ENCODE data around the gene PTPA. TPM values are rescaled to one million over a fixed set of nuclear protein-coding genes. Genes with fewer than 3 reads are reported as not detected.

The PTPA gene
- total RNA-seq, 1 experiment from 2014 or later: 182 TPM

- Histone ChIP-seq H3K4me1 (replicated peaks; ENCODE audit: insufficient read depth) (peaks cover 33% of the 10 kb centered on the region), H3K4me3 (no peak overlapping the region), H3F3A (ENCODE audit: insufficient read depth, low read depth) (peaks cover 29% of the 10 kb centered on the region), H3K9me2 (ENCODE audit: insufficient read depth) (no peaks in the 10 kb centered on the region), H2AFZ (no peak overlapping the region), H3K4me2 (no peak overlapping the region), H4K20me1 (ENCODE audit: insufficient read depth) (no peaks in the 10 kb centered on the region), H3K79me2 (ENCODE audit: low read depth) (0 out of 2 replicates have a peak, but pooled peaks cover 5% of the 10 kb centered on the region), H3K9me3 (ENCODE audit: insufficient read depth, low read depth) (no peaks in the 10 kb centered on the region), H3K27ac (no peak overlapping the region), H3K36me3 (ENCODE audit: low read depth) (no peaks in the 10 kb centered on the region), H3K27me3 (ENCODE audit: insufficient read depth, low read depth) (no peaks in the 10 kb centered on the region)
- no peak for TF ChIP-seq CTCF (conservative IDR thresholded peaks at IDR 0.05)
- TF ChIP-seq EZH2 (IDR thresholded peaks at IDR 0.05; ENCODE audit: low read depth): no peak
- CTCF ChIA-PET: interaction anchor here (1.0 kb wide), 1 partner anchor 21 kb away, joined by 3 read pairs; no protein-coding TSS in a partner anchor
- BruUV-seq (replicated peaks): no TSS peak
- intact Hi-C loops (cut with micrococcal nuclease; ENCODE audit: unreplicated experiment): no loop called here
- DNase-seq: no peak
- POLR2A ChIA-PET (ENCODE audit: unreplicated experiment): interaction anchor here (0.5 to 0.7 kb wide), 2 partner anchors 171 to 1262 kb away, joined by 3 to 20 read pairs; no protein-coding TSS in a partner anchor
Observed at GRCh38 chr9:129164246-129164930, 53.2 kb downstream of the PTPA start.

GRCh38 chr9:129165198-129165597 lies 54.0 kb downstream of the PTPA start:
- no peak overlapping the region for H3K27ac ChIP-seq
- H3K27me3 ChIP-seq (ENCODE audit: insufficient read depth, low read depth): no peaks in the 10 kb centered on the region
- no peak for TF ChIP-seq EZH2 (IDR thresholded peaks at IDR 0.05; ENCODE audit: low read depth)
- no peak for TF ChIP-seq CTCF (conservative IDR thresholded peaks at IDR 0.05)
- H3K79me2 ChIP-seq (ENCODE audit: low read depth): 0 out of 2 replicates have a peak, but pooled peaks cover 5% of the 10 kb centered on the region
- no TSS peak for BruUV-seq (replicated peaks)
- no peaks in the 10 kb centered on the region for H3K9me2 ChIP-seq (ENCODE audit: insufficient read depth)
- H3K4me1 ChIP-seq (replicated peaks; ENCODE audit: insufficient read depth): peaks cover 37% of the 10 kb centered on the region
- no peak overlapping the region for H2AFZ ChIP-seq
- DNase-seq: no peak
- no peak overlapping the region for H3K4me3 ChIP-seq
- ChIA-PET POLR2A (ENCODE audit: unreplicated experiment) (interaction anchor here (0.5 kb wide), 1 partner anchor 1261 kb away, joined by 3 read pairs; no protein-coding TSS in a partner anchor), CTCF (interaction anchor here (1.0 kb wide), 1 partner anchor 22 kb away, joined by 3 read pairs; no protein-coding TSS in a partner anchor)
- no peaks in the 10 kb centered on the region for H4K20me1 ChIP-seq (ENCODE audit: insufficient read depth)
- no peaks in the 10 kb centered on the region for H3K36me3 ChIP-seq (ENCODE audit: low read depth)
- H3F3A ChIP-seq (ENCODE audit: insufficient read depth, low read depth): peaks cover 30% of the 10 kb centered on the region
- intact Hi-C loops (cut with micrococcal nuclease; ENCODE audit: unreplicated experiment): no loop called here
- H3K9me3 ChIP-seq (ENCODE audit: insufficient read depth, low read depth): no peaks in the 10 kb centered on the region
- no peak overlapping the region for H3K4me2 ChIP-seq

- H3K27me3 ChIP-seq (ENCODE audit: insufficient read depth, low read depth): no peaks in the 10 kb centered on the region
- H2AFZ ChIP-seq: peak overlapping the region; percentile 64; the same call in 1 of the 2 replicates
- H3K4me1 ChIP-seq (replicated peaks; ENCODE audit: insufficient read depth): peaks cover 43% of the 10 kb centered on the region
- peak overlapping the region; percentile 90 for H3K27ac ChIP-seq
- no peaks in the 10 kb centered on the region for H3K9me2 ChIP-seq (ENCODE audit: insufficient read depth)
- H3F3A ChIP-seq (ENCODE audit: insufficient read depth, low read depth): peaks cover 33% of the 10 kb centered on the region
- peak; percentile 89 to 90 for DNase-seq
- peak overlapping the region; percentile 56; the same call in 1 of the 2 replicates for H3K4me3 ChIP-seq
- ChIA-PET POLR2A (ENCODE audit: unreplicated experiment) (interaction anchor here (0.5 to 1.7 kb wide), 11 partner anchors 11 to 820 kb away, joined by 3 to 21 read pairs (median 5); partner anchors contain the start of gene IER5L), CTCF (interaction anchor here (0.6 to 2.3 kb wide), 6 partner anchors 9 to 315 kb away, joined by 3 to 12 read pairs (median 4); no protein-coding TSS in a partner anchor)
- H3K4me2 ChIP-seq: peak overlapping the region; percentile 81
- 0 out of 2 replicates have a peak, but pooled peaks cover 5% of the 10 kb centered on the region for H3K79me2 ChIP-seq (ENCODE audit: low read depth)
- TSS peak; percentile 18 for BruUV-seq (replicated peaks)
- H4K20me1 ChIP-seq (ENCODE audit: insufficient read depth): no peaks in the 10 kb centered on the region
- no peaks in the 10 kb centered on the region for H3K9me3 ChIP-seq (ENCODE audit: insufficient read depth, low read depth)
- H3K36me3 ChIP-seq (ENCODE audit: low read depth): no peaks in the 10 kb centered on the region
- TF ChIP-seq EZH2 (IDR thresholded peaks at IDR 0.05; ENCODE audit: low read depth) (no peak), CTCF (conservative IDR thresholded peaks at IDR 0.05) (no peak)
- intact Hi-C loops (cut with micrococcal nuclease; ENCODE audit: unreplicated experiment): loop anchor here (1.0 kb wide), 1 partner anchor 27 kb away; no protein-coding TSS in a partner anchor
Observed at GRCh38 chr9:129166623-129167557, 55.7 kb downstream of the PTPA start.

All from PC-9 (cell line).